ENCODE data around the gene MKNK2. TPM values are rescaled to one million over a fixed set of nuclear protein-coding genes. Genes with fewer than 3 reads are reported as not detected.

The MKNK2 gene
- total and polyA plus RNA-seq, 2 experiments from 2014 or later: 28.9 to 78.6 TPM

DNA sequence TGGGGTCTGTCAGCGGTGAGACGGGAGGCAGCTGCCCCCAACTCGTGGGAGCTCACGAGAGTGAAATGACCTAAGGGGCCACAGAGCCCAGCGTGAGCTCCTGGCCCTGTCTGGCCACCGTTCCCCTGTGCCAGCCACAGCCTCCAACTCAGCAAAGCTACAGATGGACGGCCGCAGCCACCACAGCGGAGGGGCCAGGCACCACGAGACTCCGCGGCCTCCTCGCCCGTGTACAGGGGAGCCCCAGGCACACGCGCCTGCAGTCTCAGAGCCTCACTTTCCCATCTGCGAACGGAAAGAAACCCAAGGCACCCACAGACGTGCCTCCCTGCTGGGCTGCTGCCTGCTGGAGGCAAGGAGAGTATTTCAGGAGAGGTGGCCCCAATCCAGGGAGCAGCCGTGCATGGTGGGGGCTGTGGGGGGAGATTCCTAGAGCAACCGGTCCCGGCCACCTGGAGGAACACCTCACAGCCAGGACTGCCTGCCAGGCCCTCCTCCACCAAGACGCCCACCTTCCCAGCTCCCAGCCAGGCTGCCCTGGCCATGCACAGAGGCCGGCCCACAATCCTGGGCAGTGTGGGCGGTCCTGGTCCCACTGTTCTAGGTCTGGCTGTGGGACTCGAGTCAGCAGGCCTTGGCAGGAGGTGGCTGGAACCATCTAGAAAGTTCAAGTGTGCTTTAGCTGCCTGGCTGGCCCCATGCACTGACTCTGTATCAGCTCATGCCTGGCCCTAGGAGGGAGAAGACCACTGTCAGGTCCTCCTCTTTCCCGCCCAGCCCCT, 1.9 kb downstream of the MKNK2 start:
- Histone ChIP-seq H3K4me2 (ENCODE audit: unreplicated experiment) (peak overlapping the region; percentile 97), H3K9me3 (ENCODE audit: low read depth) (no peaks in the 10 kb centered on the region), H3K9me2 (ENCODE audit: insufficient read depth) (no peaks in the 10 kb centered on the region), H3K4me1 (ENCODE audit: insufficient read depth) (peaks cover 18% of the 10 kb centered on the region; the same call in 1 of the 2 replicates), H4K20me1 (ENCODE audit: insufficient read depth) (peaks cover 8% of the 10 kb centered on the region), H3K79me2 (ENCODE audit: insufficient read depth) (peaks cover 59% of the 10 kb centered on the region), H3K27me3 (replicated peaks; ENCODE audit: insufficient read depth) (no peaks in the 10 kb centered on the region), H3K4me3 (peak overlapping the region; percentile 97), H3K27ac (peak overlapping the region; percentile 44), H3K36me3 (ENCODE audit: low read depth) (peaks cover 9% of the 10 kb centered on the region; the same call in 1 of the 2 replicates), H3F3A (ENCODE audit: insufficient read depth) (no peaks in the 10 kb centered on the region), H3K9ac (peak overlapping the region; percentile 85), H2AFZ (no peak overlapping the region)
- 55 to 57% methylated on average over 26 to 27 of the region's 27 CpGs for WGBS, 2 experiments (ENCODE audit: low coverage in 1 of 2, low lambda C conversion rate in 2 of 2, missing lambda C conversion rate in 2 of 2)
- in situ Hi-C loops (cut with MboI): no loop called here
- DNase-seq: peak; percentile 63
- TF ChIP-seq EZH2 (IDR thresholded peaks at IDR 0.05; ENCODE audit: insufficient read depth, poor library complexity, severe bottlenecking): no peak
- no peak for TF ChIP-seq EZH2phosphoT487 (IDR thresholded peaks at IDR 0.05; ENCODE audit: insufficient read depth, low read depth)

- in situ Hi-C loops (cut with MboI): no loop called here
- Histone ChIP-seq H3K4me1 (ENCODE audit: insufficient read depth) (peaks cover 18% of the 10 kb centered on the region; the same call in 1 of the 2 replicates), H3K36me3 (ENCODE audit: low read depth) (peaks cover 9% of the 10 kb centered on the region; the same call in 1 of the 2 replicates), H3K27ac (no peak overlapping the region), H3F3A (ENCODE audit: insufficient read depth) (no peaks in the 10 kb centered on the region), H3K79me2 (ENCODE audit: insufficient read depth) (peaks cover 59% of the 10 kb centered on the region), H2AFZ (no peak overlapping the region), H3K4me3 (peak overlapping the region; percentile 97; the same call in 1 of the 2 replicates), H4K20me1 (ENCODE audit: insufficient read depth) (peaks cover 8% of the 10 kb centered on the region), H3K9me3 (ENCODE audit: low read depth) (no peaks in the 10 kb centered on the region), H3K27me3 (replicated peaks; ENCODE audit: insufficient read depth) (no peaks in the 10 kb centered on the region), H3K9ac (peak overlapping the region; percentile 85; the same call in 1 of the 2 replicates), H3K9me2 (ENCODE audit: insufficient read depth) (no peaks in the 10 kb centered on the region), H3K4me2 (ENCODE audit: unreplicated experiment) (peak overlapping the region; percentile 97)
- TF ChIP-seq EZH2 (IDR thresholded peaks at IDR 0.05; ENCODE audit: insufficient read depth, poor library complexity, severe bottlenecking) (no peak), EZH2phosphoT487 (IDR thresholded peaks at IDR 0.05; ENCODE audit: insufficient read depth, low read depth) (no peak)
- 84 to 86% methylated on average over 16 to 17 of the region's 17 CpGs for WGBS, 2 experiments (ENCODE audit: low coverage in 1 of 2, low lambda C conversion rate in 2 of 2, missing lambda C conversion rate in 2 of 2)
- no peak for DNase-seq
Measured at GRCh38 chr19:2048104-2048958, 2.7 kb downstream of the MKNK2 start.

- H4K20me1 ChIP-seq (ENCODE audit: insufficient read depth): peaks cover 8% of the 10 kb centered on the region
- no peak overlapping the region for H3K4me2 ChIP-seq (ENCODE audit: unreplicated experiment)
- DNase-seq: peak; percentile 58
- peaks cover 14% of the 10 kb centered on the region; the same call in 1 of the 2 replicates for H3K36me3 ChIP-seq (ENCODE audit: low read depth)
- H3K9me2 ChIP-seq (ENCODE audit: insufficient read depth): no peaks in the 10 kb centered on the region
- WGBS, 2 experiments (ENCODE audit: low coverage in 1 of 2, low lambda C conversion rate in 2 of 2, missing lambda C conversion rate in 2 of 2): 75 to 84% methylated on average over 11 to 22 of the region's 22 CpGs
- no peak overlapping the region for H3K4me3 ChIP-seq
- in situ Hi-C loops (cut with MboI): no loop called here
- H3K4me1 ChIP-seq (ENCODE audit: insufficient read depth): peaks cover 18% of the 10 kb centered on the region; the same call in 1 of the 2 replicates
- no peak overlapping the region for H3K27ac ChIP-seq
- H2AFZ ChIP-seq: no peak overlapping the region
- peaks cover 59% of the 10 kb centered on the region for H3K79me2 ChIP-seq (ENCODE audit: insufficient read depth)
- no peaks in the 10 kb centered on the region for H3F3A ChIP-seq (ENCODE audit: insufficient read depth)
- H3K27me3 ChIP-seq (replicated peaks; ENCODE audit: insufficient read depth): no peaks in the 10 kb centered on the region
- no peaks in the 10 kb centered on the region for H3K9me3 ChIP-seq (ENCODE audit: low read depth)
- H3K9ac ChIP-seq: no peak overlapping the region
- TF ChIP-seq EZH2phosphoT487 (IDR thresholded peaks at IDR 0.05; ENCODE audit: insufficient read depth, low read depth) (no peak), EZH2 (IDR thresholded peaks at IDR 0.05; ENCODE audit: insufficient read depth, poor library complexity, severe bottlenecking) (no peak)
Measured at GRCh38 chr19:2047449-2048103, 3.5 kb downstream of the MKNK2 start.

GRCh38 chr19:2047076-2047448, 4.0 kb downstream of the MKNK2 start:
- DNase-seq: no peak
- Histone ChIP-seq H3K79me2 (ENCODE audit: insufficient read depth) (peaks cover 59% of the 10 kb centered on the region), H4K20me1 (ENCODE audit: insufficient read depth) (peaks cover 8% of the 10 kb centered on the region), H3K4me2 (ENCODE audit: unreplicated experiment) (no peak overlapping the region), H3K36me3 (ENCODE audit: low read depth) (peaks cover 17% of the 10 kb centered on the region; the same call in 1 of the 2 replicates), H2AFZ (no peak overlapping the region), H3K27ac (no peak overlapping the region), H3K4me3 (no peak overlapping the region), H3F3A (ENCODE audit: insufficient read depth) (no peaks in the 10 kb centered on the region), H3K4me1 (ENCODE audit: insufficient read depth) (peaks cover 18% of the 10 kb centered on the region; the same call in 1 of the 2 replicates), H3K27me3 (replicated peaks; ENCODE audit: insufficient read depth) (no peaks in the 10 kb centered on the region), H3K9me3 (ENCODE audit: low read depth) (no peaks in the 10 kb centered on the region), H3K9me2 (ENCODE audit: insufficient read depth) (no peaks in the 10 kb centered on the region), H3K9ac (no peak overlapping the region)
- in situ Hi-C loops (cut with MboI): no loop called here
- TF ChIP-seq EZH2 (IDR thresholded peaks at IDR 0.05; ENCODE audit: insufficient read depth, poor library complexity, severe bottlenecking) (no peak), EZH2phosphoT487 (IDR thresholded peaks at IDR 0.05; ENCODE audit: insufficient read depth, low read depth) (no peak)
- WGBS, 2 experiments (ENCODE audit: low coverage in 1 of 2, low lambda C conversion rate in 2 of 2, missing lambda C conversion rate in 2 of 2): 90 to 91% methylated on average over 5 to 6 of the region's 6 CpGs
